NCI-H1417 (cell line): ENCODE results near the gene GGTA1.
"Not testable (repeated sequence)": the region's sequence is repeated elsewhere in the genome, so short reads cannot be mapped to it uniquely, and the experiment has no call there.

ENCODE experiments used
- DNase-seq, 3 experiments: peaks; one replicate each; lab custom pipeline; 2025; lab: John Stamatoyannopoulos, UW

Gene GGTA1

GRCh38 chr9:121458449-121458848, 41.2 kb downstream of the GGTA1 start:
- DNase-seq: not testable (repeated sequence)

GRCh38 chr9:121455527-121456239, 44.0 kb downstream of the GGTA1 start:
- no peak for DNase-seq

- DNase-seq: no peak
These were observed 44.7 kb downstream of the GGTA1 start for GRCh38 chr9:121454972-121455371.

GRCh38 chr9:121453232-121453892, 46.3 kb downstream of the GGTA1 start:
- no peak for DNase-seq

GRCh38 chr9:121452085-121452484, 47.6 kb downstream of the GGTA1 start:
- no peak for DNase-seq

GRCh38 chr9:121451586-121451985, 48.1 kb downstream of the GGTA1 start:
- DNase-seq: no peak

- peak; percentile 5 to 76 (median 27) for DNase-seq
These were observed 49.4 kb downstream of the GGTA1 start for GRCh38 chr9:121450241-121450640.

- DNase-seq: peak in 1 of 3 experiments; percentile 39
These were observed 49.9 kb downstream of the GGTA1 start for GRCh38 chr9:121449786-121450185.

- DNase-seq: peak in 1 of 3 experiments; percentile 8
These were observed 52.3 kb downstream of the GGTA1 start for GRCh38 chr9:121447321-121447834.

GRCh38 chr9:121445986-121446385, 53.7 kb downstream of the GGTA1 start:
- peak in 2 of 3 experiments; percentile 10 to 41 for DNase-seq

- no peak for DNase-seq
These were observed 55.7 kb downstream of the GGTA1 start for GRCh38 chr9:121443981-121444380.

GRCh38 chr9:121441165-121441564, 58.5 kb downstream of the GGTA1 start:
- DNase-seq: no peak

GRCh38 chr9:121439711-121440664, 59.7 kb downstream of the GGTA1 start:
- no peak for DNase-seq

GRCh38 chr9:121439016-121439415, 60.6 kb downstream of the GGTA1 start:
- no peak for DNase-seq

- DNase-seq: no peak
These were observed 61.8 kb downstream of the GGTA1 start for GRCh38 chr9:121437891-121438290.

GRCh38 chr9:121437046-121437445, 62.6 kb downstream of the GGTA1 start:
- not testable (repeated sequence) for DNase-seq

- DNase-seq: no peak
These were observed 64.7 kb downstream of the GGTA1 start for GRCh38 chr9:121434969-121435368.

- no peak for DNase-seq
These were observed 71.7 kb downstream of the GGTA1 start for GRCh38 chr9:121427899-121428298.

GRCh38 chr9:121424024-121424432, 75.6 kb downstream of the GGTA1 start:
- DNase-seq: no peak

GRCh38 chr9:121411993-121412392, 87.7 kb downstream of the GGTA1 start:
- no peak for DNase-seq

GRCh38 chr9:121405899-121406298, 93.7 kb downstream of the GGTA1 start:
- no peak for DNase-seq
